ENCODE data around the gene BCL2L11. TPM values are rescaled to one million over a fixed set of nuclear protein-coding genes. Genes with fewer than 3 reads are reported as not detected.

BCL2L11 gene
- total and polyA plus RNA-seq, 7 donors, result 8.3 to 30.0 (median 16.0) TPM

DNA sequence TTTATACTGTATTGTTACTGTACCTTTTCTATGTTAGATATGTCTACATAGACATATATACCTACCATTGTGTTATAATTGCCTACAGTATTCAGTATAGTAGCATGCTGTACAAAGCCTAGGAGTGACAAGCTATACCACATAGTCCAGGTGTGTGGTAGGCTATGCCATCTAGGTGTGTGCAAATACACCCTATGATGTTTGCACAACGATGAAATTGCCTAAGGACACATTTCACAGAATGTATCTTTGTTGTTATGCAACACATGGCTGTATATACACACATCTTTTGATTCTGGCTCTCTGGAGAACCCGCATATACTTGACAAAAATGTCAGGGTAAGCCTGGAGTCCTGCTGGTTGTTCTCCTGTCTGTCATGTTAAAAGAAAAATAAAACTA, 85.1 kb downstream of the BCL2L11 start:
- no peak for DNase-seq

DNA sequence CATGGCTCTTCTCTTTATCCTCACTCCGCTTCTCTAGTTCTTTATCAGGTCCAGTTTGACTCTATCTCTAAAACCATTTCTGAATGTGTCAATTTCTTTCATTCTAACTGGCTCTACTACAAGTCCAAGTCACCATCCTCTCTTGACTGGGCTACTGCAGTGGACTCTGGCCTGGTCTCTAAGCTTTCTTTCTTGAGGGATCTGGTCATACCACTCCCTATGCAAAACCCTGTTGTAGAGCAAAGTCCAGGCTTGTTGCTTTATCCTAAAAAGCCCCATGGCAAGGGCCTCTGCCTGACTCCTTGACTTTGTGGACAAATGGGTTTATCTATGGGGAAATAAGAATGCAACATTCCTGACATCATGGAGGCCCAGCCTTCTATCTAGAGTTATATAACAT, 87.1 kb downstream of the BCL2L11 start:
- intact Hi-C loops (cut with DNase I), result no loop called here
- H3K27ac ChIP-seq, result no peak overlapping the region

More for the DNA sequence above, 85.1 kb downstream of the BCL2L11 start:
- H3K36me3 ChIP-seq, result no peaks in the 10 kb centered on the region
- 25 to 73% methylated on average over 2 of the region's 2 CpGs for WGBS, 2 donors
- no peaks in the 10 kb centered on the region for H3K4me1 ChIP-seq
- TF ChIP-seq POLR2AphosphoS5 (IDR thresholded peaks at IDR 0.05), result no peak
- no peak for TF ChIP-seq EP300 (IDR thresholded peaks at IDR 0.05)
- TF ChIP-seq, protein P1, sequence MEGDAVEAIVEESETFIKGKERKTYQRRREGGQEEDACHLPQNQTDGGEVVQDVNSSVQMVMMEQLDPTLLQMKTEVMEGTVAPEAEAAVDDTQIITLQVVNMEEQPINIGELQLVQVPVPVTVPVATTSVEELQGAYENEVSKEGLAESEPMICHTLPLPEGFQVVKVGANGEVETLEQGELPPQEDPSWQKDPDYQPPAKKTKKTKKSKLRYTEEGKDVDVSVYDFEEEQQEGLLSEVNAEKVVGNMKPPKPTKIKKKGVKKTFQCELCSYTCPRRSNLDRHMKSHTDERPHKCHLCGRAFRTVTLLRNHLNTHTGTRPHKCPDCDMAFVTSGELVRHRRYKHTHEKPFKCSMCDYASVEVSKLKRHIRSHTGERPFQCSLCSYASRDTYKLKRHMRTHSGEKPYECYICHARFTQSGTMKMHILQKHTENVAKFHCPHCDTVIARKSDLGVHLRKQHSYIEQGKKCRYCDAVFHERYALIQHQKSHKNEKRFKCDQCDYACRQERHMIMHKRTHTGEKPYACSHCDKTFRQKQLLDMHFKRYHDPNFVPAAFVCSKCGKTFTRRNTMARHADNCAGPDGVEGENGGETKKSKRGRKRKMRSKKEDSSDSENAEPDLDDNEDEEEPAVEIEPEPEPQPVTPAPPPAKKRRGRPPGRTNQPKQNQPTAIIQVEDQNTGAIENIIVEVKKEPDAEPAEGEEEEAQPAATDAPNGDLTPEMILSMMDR (IDR thresholded peaks at IDR 0.05), result no peak
- no peak for TF ChIP-seq POLR2A (IDR thresholded peaks at IDR 0.05)
- H3K27me3 ChIP-seq, result no peaks in the 10 kb centered on the region
- intact Hi-C loops (cut with DNase I), result no loop called here
- no peaks in the 10 kb centered on the region for H3K9me3 ChIP-seq
- no peak overlapping the region for H3K27ac ChIP-seq
- no peak overlapping the region for H3K4me3 ChIP-seq

DNA sequence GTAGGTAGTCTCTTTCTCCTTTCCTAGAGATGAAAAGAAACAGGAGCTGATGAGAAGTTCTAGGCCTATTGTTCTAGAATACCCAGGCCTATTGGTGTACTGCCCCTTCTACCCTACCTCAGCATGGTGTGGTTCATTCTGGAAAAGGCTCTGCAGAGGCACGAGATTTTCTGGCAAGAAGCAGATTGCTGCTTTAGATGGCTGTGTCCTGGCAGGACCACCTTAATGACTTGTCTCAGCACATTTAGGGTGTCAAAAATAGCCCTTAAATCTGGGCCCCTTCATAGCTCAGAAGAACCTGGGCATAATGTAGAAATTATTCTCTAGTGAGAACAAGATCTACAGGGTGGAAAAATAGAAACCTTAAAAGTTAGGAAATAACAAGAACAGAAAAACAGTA, 87.9 kb downstream of the BCL2L11 start:
- intact Hi-C loops (cut with DNase I), result no loop called here
- Histone ChIP-seq H3K9me3 (peaks cover 0 to 2% (median 0%) of the 10 kb centered on the region in 4 donors), H3K27me3 (no peaks in the 10 kb centered on the region), H3K4me1 (no peaks in the 10 kb centered on the region), H3K4me3 (no peak overlapping the region), H3K27ac (no peak overlapping the region), H3K36me3 (no peaks in the 10 kb centered on the region)
- no peak for DNase-seq
- TF ChIP-seq POLR2AphosphoS5 (IDR thresholded peaks at IDR 0.05), result no peak
- TF ChIP-seq, protein P1 (IDR thresholded peaks at IDR 0.05), result no peak
- no peak for TF ChIP-seq POLR2A (IDR thresholded peaks at IDR 0.05)
- no peak for TF ChIP-seq EP300 (IDR thresholded peaks at IDR 0.05)
- 93 to 97% methylated on average over 1 of the region's 1 CpG for WGBS, 2 donors

More for the DNA sequence above, 87.1 kb downstream of the BCL2L11 start:
- TF ChIP-seq, protein P1 (IDR thresholded peaks at IDR 0.05), result no peak
- TF ChIP-seq POLR2A (IDR thresholded peaks at IDR 0.05) (no peak), POLR2AphosphoS5 (IDR thresholded peaks at IDR 0.05) (no peak)
- Histone ChIP-seq H3K9me3 (peaks cover 0 to 2% (median 0%) of the 10 kb centered on the region in 4 donors), H3K4me1 (no peaks in the 10 kb centered on the region), H3K4me3 (no peak overlapping the region), H3K36me3 (no peaks in the 10 kb centered on the region), H3K27me3 (no peaks in the 10 kb centered on the region)
- no peak for DNase-seq
- WGBS, 2 donors, result 97 to 99% methylated on average over 1 of the region's 1 CpG

DNA sequence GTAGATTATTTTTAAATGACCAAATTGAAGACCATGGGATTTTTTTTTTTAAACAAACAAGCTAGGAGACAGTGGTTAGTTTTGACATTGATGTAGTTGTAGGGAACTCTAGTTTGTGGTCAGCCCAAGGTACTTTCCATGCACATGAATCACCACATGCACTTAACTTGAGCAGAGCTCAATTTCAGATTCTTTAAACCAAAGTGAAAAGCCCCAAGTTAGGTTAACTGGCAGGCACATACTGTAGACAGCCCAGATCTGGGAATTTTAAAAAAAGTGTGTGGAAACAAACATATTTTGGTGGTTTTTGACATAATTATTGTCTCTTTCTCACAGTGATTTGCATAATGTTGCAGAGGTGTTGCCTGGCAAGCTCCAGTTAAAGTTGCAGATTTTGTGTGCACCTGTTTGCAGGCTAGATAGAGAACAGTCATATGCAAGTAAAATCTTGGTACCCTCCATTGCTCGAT, 88.4 kb downstream of the BCL2L11 start:
- no peak overlapping the region for H3K27ac ChIP-seq
- no peaks in the 10 kb centered on the region for H3K4me1 ChIP-seq
- H3K9me3 ChIP-seq, result peaks cover 0 to 3% (median 1%) of the 10 kb centered on the region in 4 donors
- H3K4me3 ChIP-seq, result no peak overlapping the region
- WGBS, 2 donors, result 81 to 86% methylated on average over 1 of the region's 1 CpG
- intact Hi-C loops (cut with DNase I), result no loop called here
- TF ChIP-seq, protein P1 (IDR thresholded peaks at IDR 0.05), result no peak
- TF ChIP-seq EP300 (IDR thresholded peaks at IDR 0.05), result no peak
- no peak for TF ChIP-seq POLR2AphosphoS5 (IDR thresholded peaks at IDR 0.05)
- no peak for TF ChIP-seq POLR2A (IDR thresholded peaks at IDR 0.05)
- DNase-seq, result no peak
- no peaks in the 10 kb centered on the region for H3K36me3 ChIP-seq
- no peaks in the 10 kb centered on the region for H3K27me3 ChIP-seq

DNA sequence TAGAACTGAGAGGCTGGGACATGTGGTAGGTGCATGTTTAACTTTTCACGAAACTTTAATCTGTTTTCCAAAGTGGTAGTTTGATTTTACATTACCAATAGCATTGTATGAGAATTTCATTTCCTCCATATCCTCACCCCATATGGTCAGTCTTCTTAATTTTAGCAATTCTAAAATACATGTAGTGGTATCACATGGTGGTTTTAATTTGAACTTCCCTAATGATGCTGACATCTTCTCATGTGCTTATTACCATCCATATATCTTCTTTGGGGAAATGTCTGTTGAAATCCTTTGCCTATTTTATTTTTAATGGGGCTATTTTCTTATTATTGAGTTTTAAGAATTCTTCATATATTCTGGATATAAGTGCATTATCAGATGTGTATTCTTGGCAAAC, 89.3 kb downstream of the BCL2L11 start:
- no peaks in the 10 kb centered on the region for H3K36me3 ChIP-seq
- no peak overlapping the region for H3K27ac ChIP-seq
- H3K9me3 ChIP-seq, result peaks cover 0 to 3% (median 1%) of the 10 kb centered on the region in 4 donors
- intact Hi-C loops (cut with DNase I), result no loop called here
- TF ChIP-seq POLR2A (IDR thresholded peaks at IDR 0.05), result no peak
- TF ChIP-seq, protein P1 (IDR thresholded peaks at IDR 0.05), result no peak
- DNase-seq, result no peak
- no peaks in the 10 kb centered on the region for H3K4me1 ChIP-seq
- 92 to 98% methylated on average over 1 of the region's 1 CpG for WGBS, 2 donors
- H3K27me3 ChIP-seq, result no peaks in the 10 kb centered on the region
- no peak overlapping the region for H3K4me3 ChIP-seq

Data from sigmoid colon (tissue), 7 donors.